GM18499 (cell line): Measurements from ENCODE around the gene DNAJB8.

Experiments used
- ATAC-seq: cut with Tn5 transposase; IDR thresholded peaks from one replicate; pipeline ENCODE4 v1.9.1; 2021; ENCODE audit warnings: moderate number of reproducible peaks; ENCODE audit not compliant: insufficient read depth, unreplicated experiment

The DNAJB8 gene

GRCh38 chr3:128430731-128431130 lies 36.0 kb downstream of the DNAJB8 start:
- no peak for ATAC-seq

DNA sequence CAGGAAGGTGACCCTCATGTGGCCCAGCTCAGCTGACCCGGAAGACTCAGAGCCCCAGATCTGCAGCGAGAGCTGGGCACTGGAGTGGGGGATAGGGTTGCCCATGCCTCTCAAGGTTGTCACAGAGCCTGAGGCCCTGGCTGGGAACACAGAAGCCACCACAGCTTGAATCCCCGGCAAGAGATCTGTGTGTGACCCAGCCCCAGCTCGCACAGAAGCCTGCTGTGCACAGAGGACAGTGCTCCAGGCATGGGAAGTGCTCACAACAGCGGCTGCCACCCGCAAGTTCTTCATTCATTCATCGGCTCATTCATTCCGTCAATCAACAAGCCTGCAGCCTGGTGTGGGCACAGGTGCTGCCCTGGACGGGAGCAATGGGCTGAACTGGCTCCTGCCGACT lies 36.4 kb downstream of the DNAJB8 start:
- no peak for ATAC-seq

DNA sequence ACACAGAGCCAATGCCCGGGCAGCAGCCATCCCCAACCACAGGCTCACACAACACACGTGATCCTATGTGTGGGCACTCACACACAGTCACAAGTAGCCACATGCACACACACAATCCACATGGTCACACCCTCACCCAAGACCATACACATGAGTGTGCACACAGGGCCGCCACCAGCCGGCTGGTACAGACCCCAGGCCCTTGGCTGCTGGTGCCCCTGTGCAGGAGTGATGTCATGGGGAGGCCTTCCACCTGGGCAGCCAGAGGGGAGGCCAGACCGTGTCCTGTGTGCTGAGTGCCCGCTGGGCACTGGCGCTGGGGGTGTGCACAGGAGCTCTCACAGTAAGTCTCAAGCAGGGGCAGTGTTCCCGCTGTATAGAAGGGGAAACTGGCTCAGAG lies 36.9 kb downstream of the DNAJB8 start:
- ATAC-seq: no peak

GRCh38 chr3:128429275-128429674 lies 37.4 kb downstream of the DNAJB8 start:
- ATAC-seq: no peak

- no peak for ATAC-seq
Observed at GRCh38 chr3:128427872-128428822, 38.5 kb downstream of the DNAJB8 start.

DNA sequence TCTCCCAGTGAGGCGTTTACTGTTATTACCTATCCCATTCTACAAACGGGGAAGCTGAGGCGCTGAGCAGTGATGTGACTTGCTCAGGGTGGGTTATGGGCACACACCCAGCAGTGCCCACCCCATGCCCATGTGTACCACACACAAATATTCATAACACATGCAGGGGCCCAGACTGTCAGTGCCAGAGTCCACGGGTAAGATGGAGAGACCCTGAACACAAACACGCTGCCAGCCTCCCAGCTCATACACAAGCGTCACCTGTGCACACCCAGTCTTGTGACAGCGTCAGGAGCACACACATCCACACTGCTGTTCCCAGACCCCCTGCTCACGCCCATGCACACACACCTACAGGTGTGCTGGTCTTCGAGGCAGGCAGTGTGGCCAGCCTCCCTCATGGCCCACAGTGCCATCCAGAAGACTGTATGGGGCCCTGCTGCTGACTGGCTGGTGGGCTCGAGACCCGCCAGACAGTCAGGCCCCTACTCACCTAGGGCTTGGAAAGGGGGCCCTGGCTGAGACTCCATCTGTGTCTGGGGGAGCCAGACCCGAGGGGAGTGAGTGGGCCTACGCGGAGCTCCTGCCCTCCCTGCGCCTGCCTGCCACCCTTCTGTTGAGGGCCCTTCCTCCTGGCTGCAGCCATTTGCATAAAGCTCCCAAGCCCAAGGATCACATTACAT lies 39.4 kb downstream of the DNAJB8 start:
- ATAC-seq: no peak

GRCh38 chr3:128426128-128426921 lies 40.4 kb downstream of the DNAJB8 start:
- no peak for ATAC-seq

DNA sequence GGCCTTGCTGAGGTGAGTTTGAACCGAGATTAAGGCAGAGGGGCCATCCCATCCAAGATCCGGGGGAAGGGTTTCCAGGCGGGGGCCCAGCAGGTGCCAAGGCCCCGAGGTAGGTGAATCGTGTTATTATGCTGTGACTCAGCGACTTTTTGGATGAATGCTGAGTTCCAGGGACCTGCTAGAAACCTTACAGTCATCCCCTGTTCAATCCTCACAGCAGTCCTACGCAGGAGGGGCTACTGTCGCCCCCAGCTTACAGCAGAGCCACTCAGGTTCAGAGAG lies 40.9 kb downstream of the DNAJB8 start:
- no peak for ATAC-seq

- no peak for ATAC-seq
Observed at GRCh38 chr3:128425142-128425845, 41.4 kb downstream of the DNAJB8 start.

DNA sequence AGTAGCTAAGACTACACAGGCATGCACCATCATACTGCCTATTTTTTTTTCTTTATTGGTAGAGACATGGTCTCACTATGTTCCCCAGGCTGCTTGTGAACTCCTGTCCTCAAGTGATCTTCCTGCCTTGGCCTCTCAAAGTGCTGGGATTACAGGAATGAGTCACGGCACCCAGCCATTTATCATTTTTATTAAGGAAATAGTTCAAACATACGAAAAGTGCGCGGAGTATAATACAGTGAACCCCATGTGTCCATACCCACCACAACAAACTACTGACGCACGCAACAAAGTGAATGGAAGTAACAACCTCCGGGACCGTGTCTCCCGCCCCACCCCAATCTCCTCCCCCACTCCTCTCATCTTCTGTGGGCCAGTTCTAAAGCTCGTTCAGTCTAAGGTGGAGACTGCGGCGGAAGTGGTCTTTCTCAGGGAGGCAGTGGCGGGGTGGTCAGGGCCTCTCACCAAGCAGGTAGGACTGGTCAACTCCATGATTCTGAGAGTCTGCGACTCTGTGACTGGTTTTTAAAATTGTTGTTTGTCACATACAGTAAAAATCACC lies 42.1 kb downstream of the DNAJB8 start:
- no peak for ATAC-seq

GRCh38 chr3:128423525-128424147 lies 43.1 kb downstream of the DNAJB8 start:
- ATAC-seq: no peak

DNA sequence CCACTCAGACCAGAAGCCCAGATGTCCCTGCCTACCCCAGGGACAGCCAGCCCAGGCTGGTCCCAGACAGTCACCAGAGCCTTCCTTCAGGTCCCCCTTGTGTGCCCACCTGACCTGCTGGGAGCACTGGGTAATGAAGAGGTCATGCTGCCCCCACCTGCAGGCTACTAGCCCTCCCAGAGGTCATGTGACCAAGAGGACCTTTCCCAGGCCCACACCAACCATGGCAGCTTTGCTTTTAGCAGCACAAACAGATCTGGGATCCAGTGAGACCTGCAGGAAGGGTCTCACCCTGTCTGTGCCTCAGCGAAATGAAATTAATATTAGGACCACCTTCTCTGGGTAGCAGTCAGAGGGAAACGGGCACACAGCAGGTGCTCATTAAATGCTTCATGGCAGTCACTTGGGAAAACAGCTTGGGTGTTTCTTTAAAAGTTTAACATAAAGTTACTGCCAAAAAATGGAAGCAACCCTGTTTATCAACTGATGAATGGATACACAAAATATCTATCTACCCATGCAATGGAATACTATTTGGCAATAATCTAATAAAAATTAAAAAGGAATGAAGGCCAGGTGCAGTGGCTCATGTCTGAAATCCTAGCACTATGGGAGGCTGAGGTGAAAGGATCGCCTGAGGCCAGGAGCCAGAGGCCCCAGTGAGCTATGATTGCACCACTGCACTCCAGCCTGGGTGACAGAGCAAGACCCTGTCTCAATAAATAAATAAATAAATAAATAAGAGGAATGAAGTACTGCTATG lies 43.7 kb downstream of the DNAJB8 start:
- no peak for ATAC-seq

DNA sequence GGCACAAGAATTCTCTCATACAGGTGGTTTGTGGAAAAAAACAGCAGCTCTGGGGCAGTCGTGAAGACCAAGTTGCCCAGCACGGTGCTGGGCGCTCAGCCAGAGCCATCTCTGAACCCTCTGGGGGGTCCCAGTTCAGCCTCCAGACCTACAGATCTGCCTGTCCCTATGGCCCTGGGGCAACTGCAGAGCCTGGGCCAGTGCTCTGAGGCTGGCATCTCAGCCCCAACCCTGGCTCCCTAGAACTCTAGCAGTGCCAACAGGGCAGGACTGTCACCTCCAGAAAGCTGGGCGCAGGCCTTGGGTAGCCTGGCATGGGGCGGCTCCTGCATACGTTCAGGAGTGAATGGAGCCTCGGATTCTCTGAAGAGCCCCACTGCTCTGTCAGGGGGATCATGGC lies 44.7 kb downstream of the DNAJB8 start:
- no peak for ATAC-seq

DNA sequence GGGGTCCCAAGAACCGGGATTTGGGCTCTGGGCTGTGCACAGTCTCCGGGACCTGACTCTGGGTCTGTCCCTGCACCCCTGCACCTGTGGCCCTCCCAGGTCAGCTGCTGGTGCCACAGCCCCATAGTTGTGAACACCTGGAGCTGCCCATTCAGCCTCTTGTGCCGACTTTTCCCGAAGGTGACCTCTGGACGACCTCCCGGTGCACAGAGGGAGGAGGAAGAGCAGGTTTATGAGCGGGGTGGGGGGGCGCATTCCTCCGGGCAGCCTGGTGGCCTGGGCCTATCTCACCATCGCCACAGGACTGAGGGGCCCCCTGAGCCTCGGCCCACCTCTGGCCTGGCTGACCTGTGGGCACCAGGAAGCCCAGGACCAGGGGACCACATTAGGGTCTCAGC lies 45.3 kb downstream of the DNAJB8 start:
- no peak for ATAC-seq

DNA sequence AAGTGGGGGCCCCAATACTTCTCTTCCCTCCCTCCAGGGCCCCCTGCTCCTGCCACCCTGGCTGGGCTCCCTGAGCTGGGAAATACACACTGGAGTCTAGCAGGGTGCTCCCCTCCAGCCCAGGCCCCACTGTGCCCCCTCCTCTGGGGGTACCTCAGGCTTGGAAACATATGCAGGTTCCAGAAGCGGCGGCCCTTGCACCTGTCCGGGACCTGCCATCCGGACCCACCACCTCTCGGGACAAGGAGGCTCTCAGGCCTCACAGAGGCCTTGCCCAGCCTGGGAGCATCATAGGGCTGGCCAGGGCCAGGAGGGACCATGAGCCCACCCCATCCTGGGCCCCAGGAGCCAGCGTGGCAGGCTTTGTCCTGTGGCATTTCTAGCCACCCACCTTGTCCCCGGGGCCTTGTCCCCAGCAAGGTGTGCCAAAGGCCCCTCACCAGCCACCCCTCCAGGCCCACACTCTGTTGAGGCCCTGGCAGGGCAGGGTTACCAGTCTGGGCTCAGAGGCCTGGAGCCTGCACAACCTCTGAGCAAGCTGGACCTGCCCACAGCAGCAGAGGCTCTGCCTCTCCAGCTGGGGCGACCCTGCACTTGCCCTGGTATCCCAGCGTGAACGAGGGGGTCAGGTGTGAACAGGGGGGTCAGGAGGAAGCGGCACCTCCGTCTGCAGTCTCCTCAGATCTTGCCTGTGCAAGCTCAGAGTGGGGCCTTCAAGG lies 45.8 kb downstream of the DNAJB8 start:
- no peak for ATAC-seq

DNA sequence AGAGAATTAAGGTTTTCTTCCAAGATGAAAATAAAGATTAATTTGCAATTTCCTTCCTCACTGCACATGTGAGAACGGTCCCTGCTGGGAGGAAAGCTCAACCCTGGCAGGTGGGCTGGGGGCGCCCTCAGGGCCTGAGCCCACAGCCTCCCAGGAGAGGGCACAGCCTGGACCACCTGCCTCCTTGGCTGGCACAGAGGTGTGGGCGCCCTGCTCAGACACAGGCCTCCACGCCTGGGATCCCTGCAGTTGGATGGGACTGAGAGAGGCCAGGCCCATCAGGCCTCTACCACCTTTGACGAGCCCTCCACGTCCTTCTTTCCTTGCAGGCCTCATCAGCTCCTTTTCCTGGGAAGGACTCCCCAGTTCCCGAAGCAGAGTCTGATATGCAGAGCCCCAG lies 46.4 kb downstream of the DNAJB8 start:
- ATAC-seq: no peak

- ATAC-seq: no peak
Observed at GRCh38 chr3:128419311-128419710, 47.4 kb downstream of the DNAJB8 start.

DNA sequence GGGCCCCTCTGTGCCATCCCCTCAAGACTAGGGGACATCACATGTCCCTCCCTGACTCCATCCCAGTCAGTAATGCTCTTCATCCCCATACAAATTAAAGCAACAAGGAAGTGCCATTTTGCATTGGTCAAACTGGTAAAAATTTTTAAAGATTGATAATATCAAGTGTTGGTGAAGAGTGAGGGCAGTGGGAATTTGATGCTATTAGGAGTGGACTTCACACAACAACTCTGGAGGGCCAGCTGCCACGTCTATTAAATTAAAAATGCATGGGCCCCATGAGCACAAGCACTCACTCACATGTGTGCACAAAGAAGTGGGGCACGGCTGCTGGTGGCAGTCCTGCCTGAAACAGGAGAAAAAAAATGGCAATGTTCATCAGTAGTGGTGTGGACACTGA lies 47.8 kb downstream of the DNAJB8 start:
- no peak for ATAC-seq
